Measurements from ENCODE around the gene DELE1. TPM values are rescaled to one million over a fixed set of nuclear protein-coding genes. Genes with fewer than 3 reads are reported as not detected.

DELE1 gene
- total RNA-seq, 4 donors from 2014 or later: 59.6 to 80.4 (median 75.7) TPM

DNA sequence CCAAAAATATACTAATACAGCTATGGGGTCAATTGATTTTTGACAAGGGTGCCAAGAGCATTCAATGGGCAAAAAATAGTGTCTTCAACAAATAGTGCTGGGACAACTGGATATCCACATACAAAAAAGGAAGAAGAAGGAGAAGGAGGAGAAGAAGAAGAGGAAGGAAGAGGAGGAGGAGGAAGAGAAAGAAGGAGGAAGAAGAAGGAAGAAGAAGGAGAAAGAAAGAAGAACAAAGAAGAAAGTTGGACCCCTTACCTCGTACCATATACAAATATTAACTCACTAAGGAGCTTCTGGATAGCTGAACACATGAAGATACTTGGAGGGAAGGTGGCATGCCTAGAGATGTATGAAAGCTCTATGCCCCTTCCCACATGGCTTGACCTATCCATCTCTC lies 17.2 kb upstream of the DELE1 start:
- no peak for TF ChIP-seq CTCF (IDR thresholded peaks at IDR 0.05)
- TF ChIP-seq POLR2A (IDR thresholded peaks at IDR 0.05): no peak
- TF ChIP-seq EP300 (IDR thresholded peaks at IDR 0.05): no peak
- H3K36me3 ChIP-seq: no peaks in the 10 kb centered on the region
- WGBS, 2 donors: 0 to 50% methylated on average over 1 of the region's 1 CpG

GRCh38 chr5:141906972-141907371 lies 16.7 kb upstream of the DELE1 start:
- no peaks in the 10 kb centered on the region for H3K9me3 ChIP-seq
- no peak for TF ChIP-seq CTCF (IDR thresholded peaks at IDR 0.05)
- TF ChIP-seq POLR2A (IDR thresholded peaks at IDR 0.05): no peak
- TF ChIP-seq EP300 (IDR thresholded peaks at IDR 0.05): no peak

More for the DNA sequence above, 17.2 kb upstream of the DELE1 start:
- no peak overlapping the region for H3K27ac ChIP-seq
- DNase-seq (ENCODE audit: low spot score in 2 of 2): no peak
- no peaks in the 10 kb centered on the region for H3K4me1 ChIP-seq
- no peaks in the 10 kb centered on the region for H3K9me3 ChIP-seq
- no peak overlapping the region for H3K4me3 ChIP-seq
- H3K27me3 ChIP-seq: no peaks in the 10 kb centered on the region

GRCh38 chr5:141908796-141909195 lies 14.9 kb upstream of the DELE1 start:
- 78 to 83% methylated on average over 2 of the region's 2 CpGs for WGBS, 2 donors
- Histone ChIP-seq H3K4me3 (no peak overlapping the region), H3K27me3 (no peaks in the 10 kb centered on the region), H3K9me3 (no peaks in the 10 kb centered on the region), H3K4me1 (peaks cover 0 to 4% (median 3%) of the 10 kb centered on the region in 4 donors), H3K27ac (no peak overlapping the region), H3K36me3 (no peaks in the 10 kb centered on the region)
- no peak for DNase-seq (ENCODE audit: low spot score in 2 of 2)
- TF ChIP-seq POLR2A (IDR thresholded peaks at IDR 0.05) (no peak), CTCF (IDR thresholded peaks at IDR 0.05) (no peak), EP300 (IDR thresholded peaks at IDR 0.05) (no peak)

More at GRCh38 chr5:141906972-141907371, 16.7 kb upstream of the DELE1 start:
- 0% methylated on average over 1 of the region's 1 CpG for WGBS, 2 donors
- H3K27ac ChIP-seq: no peak overlapping the region
- no peak overlapping the region for H3K4me3 ChIP-seq
- H3K27me3 ChIP-seq: no peaks in the 10 kb centered on the region
- no peaks in the 10 kb centered on the region for H3K4me1 ChIP-seq
- DNase-seq (ENCODE audit: low spot score in 2 of 2): no peak
- no peaks in the 10 kb centered on the region for H3K36me3 ChIP-seq

GRCh38 chr5:141909212-141909611 lies 14.5 kb upstream of the DELE1 start:
- WGBS, 2 donors: 80 to 81% methylated on average over 4 of the region's 4 CpGs
- TF ChIP-seq EP300 (IDR thresholded peaks at IDR 0.05): no peak
- no peak for TF ChIP-seq POLR2A (IDR thresholded peaks at IDR 0.05)
- TF ChIP-seq CTCF (IDR thresholded peaks at IDR 0.05): no peak

GRCh38 chr5:141910271-141910673 lies 13.4 kb upstream of the DELE1 start:
- Histone ChIP-seq H3K27ac (no peak overlapping the region), H3K36me3 (no peaks in the 10 kb centered on the region), H3K27me3 (no peaks in the 10 kb centered on the region), H3K9me3 (no peaks in the 10 kb centered on the region), H3K4me1 (peaks cover 0 to 11% (median 9%) of the 10 kb centered on the region in 4 donors), H3K4me3 (no peak overlapping the region)
- TF ChIP-seq CTCF (IDR thresholded peaks at IDR 0.05): no peak
- TF ChIP-seq POLR2A (IDR thresholded peaks at IDR 0.05): no peak
- no peak for TF ChIP-seq EP300 (IDR thresholded peaks at IDR 0.05)
- 33 to 63% methylated on average over 2 of the region's 2 CpGs for WGBS, 2 donors
- DNase-seq (ENCODE audit: low spot score in 2 of 2): no peak

More at GRCh38 chr5:141909212-141909611, 14.5 kb upstream of the DELE1 start:
- Histone ChIP-seq H3K4me1 (peaks cover 0 to 9% (median 7%) of the 10 kb centered on the region in 4 donors), H3K9me3 (no peaks in the 10 kb centered on the region), H3K4me3 (no peak overlapping the region), H3K27me3 (no peaks in the 10 kb centered on the region), H3K27ac (no peak overlapping the region), H3K36me3 (no peaks in the 10 kb centered on the region)
- DNase-seq (ENCODE audit: low spot score in 2 of 2): no peak
